Islet of Langerhans (tissue), 1 donor: Measurements from ENCODE around the gene SETD2.

Experiments used
- FAIRE-seq: peaks from one replicate; lab custom pipeline; 2011; peaks lifted over from hg19 to GRCh38; lab: Jason Lieb, UNC

The SETD2 gene

GRCh38 chr3:46979958-46980497, 183.9 kb downstream of the SETD2 start:
- FAIRE-seq, result no peak

GRCh38 chr3:46978985-46979944, 184.6 kb downstream of the SETD2 start, which contains the start of gene NBEAL2:
NBEAL2 (plus strand) TSS chr3:46979666; CDS start chr3:46979862, 196 bp downstream.
- FAIRE-seq, result no peak

GRCh38 chr3:46978381-46978780, 185.5 kb downstream of the SETD2 start:
- no peak for FAIRE-seq

GRCh38 chr3:46977811-46978195, 186.1 kb downstream of the SETD2 start:
- no peak for FAIRE-seq

GRCh38 chr3:46976326-46977190, 187.4 kb downstream of the SETD2 start, which contains the start of gene CCDC12:
CCDC12 (minus strand) TSS chr3:46976745; CDS start chr3:46976732, 13 bp downstream.
- peak; percentile 58 for FAIRE-seq

- FAIRE-seq, result no peak
These were observed 189.3 kb downstream of the SETD2 start for GRCh38 chr3:46974421-46975171.

- FAIRE-seq, result no peak
These were observed 191.5 kb downstream of the SETD2 start for GRCh38 chr3:46972396-46972795.

- no peak for FAIRE-seq
These were observed 192.2 kb downstream of the SETD2 start for GRCh38 chr3:46971742-46972141.

GRCh38 chr3:46971151-46971550, 192.8 kb downstream of the SETD2 start:
- no peak for FAIRE-seq

GRCh38 chr3:46970391-46971091, 193.4 kb downstream of the SETD2 start:
- FAIRE-seq, result peak; percentile 96

- FAIRE-seq, result no peak
These were observed 195.0 kb downstream of the SETD2 start for GRCh38 chr3:46968783-46969428.

GRCh38 chr3:46966811-46967210, 197.1 kb downstream of the SETD2 start:
- FAIRE-seq, result no peak
